Measurements from ENCODE around the gene EXOSC7.
"Not testable (repeated sequence)": the region's sequence is repeated elsewhere in the genome, so short reads cannot be mapped to it uniquely, and the experiment has no call there.

Gene EXOSC7

GRCh38 chr3:44976002-44976815, at the start of gene EXOSC7, which contains the start of gene ZDHHC3:
TSS of gene EXOSC7 (plus strand) at chr3:44976244. CDS start at chr3:44976278, 34 bp downstream.
TSS of gene ZDHHC3 (minus strand) at chr3:44976174. CDS start at chr3:44959436, 16,738 bp downstream.
- peak; percentile 87 for DNase-seq

- DNase-seq = no peak
These were observed 49.1 kb upstream of the EXOSC7 start for GRCh38 chr3:44926921-44927320.

GRCh38 chr3:44927371-44927770, 48.7 kb upstream of the EXOSC7 start:
- no peak for DNase-seq

GRCh38 chr3:44929782-44930181, 46.3 kb upstream of the EXOSC7 start:
- DNase-seq = no peak

- no peak for DNase-seq
These were observed 45.1 kb upstream of the EXOSC7 start for GRCh38 chr3:44930911-44931310.

- no peak for DNase-seq
These were observed 44.3 kb upstream of the EXOSC7 start for GRCh38 chr3:44931791-44932190.

GRCh38 chr3:44932271-44932670, 43.8 kb upstream of the EXOSC7 start:
- DNase-seq = no peak

- DNase-seq = no peak
These were observed 42.8 kb upstream of the EXOSC7 start for GRCh38 chr3:44932986-44933944.

- peak; percentile 49 for DNase-seq
These were observed 36.4 kb upstream of the EXOSC7 start for GRCh38 chr3:44939581-44940036.

- no peak for DNase-seq
These were observed 33.7 kb upstream of the EXOSC7 start for GRCh38 chr3:44942202-44942921.

- DNase-seq = no peak
These were observed 27.8 kb upstream of the EXOSC7 start for GRCh38 chr3:44948239-44948638.

GRCh38 chr3:44949770-44950169, 26.3 kb upstream of the EXOSC7 start:
- not testable (repeated sequence) for DNase-seq

- DNase-seq = no peak
These were observed 25.7 kb upstream of the EXOSC7 start for GRCh38 chr3:44950275-44950734.

- DNase-seq = no peak
These were observed 23.4 kb upstream of the EXOSC7 start for GRCh38 chr3:44952689-44953088.

GRCh38 chr3:44954304-44954703, 21.7 kb upstream of the EXOSC7 start:
- no peak for DNase-seq

GRCh38 chr3:44954962-44955361, 21.1 kb upstream of the EXOSC7 start:
- peak; percentile 12 for DNase-seq

- DNase-seq = no peak
These were observed 20.1 kb upstream of the EXOSC7 start for GRCh38 chr3:44955917-44956316.

- no peak for DNase-seq
These were observed 18.1 kb upstream of the EXOSC7 start for GRCh38 chr3:44957986-44958385.

GRCh38 chr3:44958386-44958785, 17.7 kb upstream of the EXOSC7 start:
- DNase-seq = no peak

- no peak for DNase-seq
These were observed 15.5 kb upstream of the EXOSC7 start for GRCh38 chr3:44960387-44961026.

- no peak for DNase-seq
These were observed 14.2 kb upstream of the EXOSC7 start for GRCh38 chr3:44961888-44962287.
